ENCODE results near the gene TMEM245. TPM values are rescaled to one million over a fixed set of nuclear protein-coding genes. Genes with fewer than 3 reads are reported as not detected.
A peak's percentile ranks its signal among the peaks of the same experiment; 100 is the strongest.

The TMEM245 gene
- total and polyA plus RNA-seq, 2 of the 13 experiments (the other 11 are each of a cell fraction or from before 2014, with no cell fraction given), result 53.5 to 55.4 TPM

GRCh38 chr9:109118808-109119438 is 824 bp downstream of the TMEM245 start (continued):
- TF ChIP-seq ZHX2 (IDR thresholded peaks at IDR 0.05; ENCODE audit: low read depth) (no peak), ZHX2 (CRISPR knock-in tag; IDR thresholded peaks at IDR 0.05; ENCODE audit: borderline replicate concordance) (no peak), KLF16 (CRISPR knock-in tag; IDR thresholded peaks at IDR 0.05) (no peak), FOXJ3 (CRISPR knock-in tag; IDR thresholded peaks at IDR 0.05; ENCODE audit: borderline replicate concordance) (no peak), CHCHD3 (CRISPR knock-in tag; IDR thresholded peaks at IDR 0.05) (no peak), ZNF777 (CRISPR knock-in tag; IDR thresholded peaks at IDR 0.05) (no peak), PATZ1 (CRISPR knock-in tag; IDR thresholded peaks at IDR 0.05) (0 out of 2 replicates have a peak, but pooled peaks have one; percentile 27), ARID3A (IDR thresholded peaks at IDR 0.05; ENCODE audit: low read depth, low read length) (no peak), TEAD3 (CRISPR knock-in tag; optimal IDR thresholded peaks at IDR 0.05; ENCODE audit: borderline replicate concordance) (no peak), TBL1XR1 (IDR thresholded peaks at IDR 0.05; ENCODE audit: borderline replicate concordance, low read length, partially characterized antibody) (no peak), ZNF580 (CRISPR knock-in tag; IDR thresholded peaks at IDR 0.05; ENCODE audit: borderline replicate concordance, low read depth) (no peak), STAG1 (CRISPR knock-in tag; IDR thresholded peaks at IDR 0.05) (no peak), ZNF225 (CRISPR knock-in tag; IDR thresholded peaks at IDR 0.05) (no peak), ZXDC (CRISPR knock-in tag; IDR thresholded peaks at IDR 0.05) (no peak), ZFP36L1 (CRISPR knock-in tag; IDR thresholded peaks at IDR 0.05) (no peak), PHF5A (CRISPR knock-in tag; IDR thresholded peaks at IDR 0.05; ENCODE audit: low read depth, unreplicated experiment) (no peak), ZNF451 (CRISPR knock-in tag; IDR thresholded peaks at IDR 0.05) (no peak)

All from HepG2 (cell line).